GM19452 (cell line): ENCODE results near the gene GALNT16.
"Not testable (repeated sequence)": the region's sequence is repeated elsewhere in the genome, so short reads cannot be mapped to it uniquely, and the experiment has no call there.

ENCODE experiments used
- ATAC-seq: cut with Tn5 transposase; IDR thresholded peaks from one replicate; pipeline ENCODE4 v1.9.1; 2021; ENCODE audit not compliant: unreplicated experiment

GALNT16 gene

DNA sequence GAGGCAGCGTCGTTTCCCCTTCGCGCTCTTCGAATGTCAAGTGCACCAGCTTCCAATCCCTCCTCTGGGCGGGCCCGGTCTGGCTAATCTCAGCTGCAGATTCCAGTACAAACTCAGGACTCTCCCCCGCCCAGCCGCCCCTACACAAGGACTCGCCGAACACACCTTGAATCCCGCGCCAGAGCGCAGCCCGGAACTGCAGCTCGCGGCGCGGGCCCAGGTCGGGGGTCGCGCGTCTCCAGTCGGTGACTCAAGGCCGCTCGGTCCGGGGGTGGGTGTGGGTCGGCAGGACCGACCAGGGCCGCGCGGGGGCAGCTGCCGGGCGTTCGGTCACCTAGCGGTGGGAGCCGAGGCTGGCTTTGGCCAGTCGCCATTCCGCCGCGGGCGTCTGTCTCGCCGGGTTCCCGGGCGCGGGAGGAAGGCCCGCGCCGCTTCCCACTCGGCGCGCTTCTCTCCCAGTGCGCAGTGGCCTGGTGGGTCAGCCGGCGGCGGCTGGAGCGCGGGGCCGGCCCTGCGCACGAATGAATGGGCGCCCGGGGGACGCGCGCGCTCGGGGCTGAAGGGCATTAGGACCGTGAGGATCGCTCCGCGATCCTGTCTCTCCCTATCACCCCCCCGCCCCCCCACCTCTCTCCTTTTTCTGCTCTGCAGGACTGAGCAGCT lies at the start of gene GALNT16:
Gene GALNT16 (plus strand): TSS at position 632 of the 663 bp plus-strand sequence. CDS start 133 bp downstream, outside the sequence.
- no peak for ATAC-seq

DNA sequence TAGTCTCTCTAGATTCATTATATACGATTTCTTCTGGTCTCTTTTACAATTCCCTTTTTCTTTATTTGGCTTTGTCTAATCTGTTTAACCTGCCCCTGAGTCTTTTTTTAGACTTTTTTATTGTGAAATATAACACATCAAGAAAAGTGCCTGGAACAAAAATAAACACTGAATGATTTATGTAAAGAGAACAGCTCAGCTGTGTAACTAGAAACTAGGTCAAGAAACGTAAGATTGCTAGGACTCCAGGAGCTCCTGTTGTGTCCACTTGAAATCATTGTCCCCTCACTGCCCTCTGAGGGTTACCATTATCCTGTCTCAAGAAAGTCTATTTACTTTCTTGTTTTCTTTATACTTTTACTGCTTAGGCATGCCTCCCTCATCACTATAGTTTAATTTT lies 45.6 kb upstream of the GALNT16 start:
- ATAC-seq = no peak

DNA sequence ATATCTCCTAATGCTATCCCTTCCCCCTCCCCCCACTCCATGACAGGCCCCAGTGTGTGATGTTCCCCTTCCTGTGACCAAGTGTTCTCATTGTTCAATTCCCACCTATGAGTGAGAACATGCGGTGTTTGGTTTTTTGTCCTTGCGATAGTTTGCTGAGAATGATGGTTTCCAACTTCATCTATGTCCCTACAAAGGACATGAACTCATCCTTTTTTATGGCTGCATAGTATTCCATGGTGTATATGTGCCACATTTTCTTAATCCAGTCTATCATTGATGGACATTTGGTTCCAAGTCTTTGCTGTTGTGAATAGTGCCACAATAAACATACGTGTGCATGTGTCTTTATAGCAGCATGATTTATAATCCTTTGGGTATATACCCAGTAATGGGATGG lies 42.3 kb upstream of the GALNT16 start:
- not testable (repeated sequence) for ATAC-seq

DNA sequence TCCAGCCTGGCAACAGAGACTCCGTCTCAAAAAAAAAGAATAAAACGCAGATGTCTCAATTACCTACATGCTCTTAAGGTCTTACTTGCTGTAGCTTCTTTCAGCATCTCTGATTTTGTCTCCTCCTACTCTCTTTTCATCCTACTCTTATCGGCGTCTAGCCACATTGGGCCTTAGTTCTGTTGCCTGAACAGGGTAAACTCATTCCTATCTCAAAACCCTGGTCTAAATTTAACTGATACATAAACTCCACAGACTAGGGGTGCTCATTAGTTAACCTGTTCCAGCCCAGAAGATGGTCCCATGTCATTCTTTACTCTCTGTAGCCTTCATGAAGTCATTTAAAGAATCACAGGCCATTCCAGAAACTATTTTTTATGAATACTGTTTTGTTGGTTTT lies 35.0 kb upstream of the GALNT16 start:
- ATAC-seq = no peak

DNA sequence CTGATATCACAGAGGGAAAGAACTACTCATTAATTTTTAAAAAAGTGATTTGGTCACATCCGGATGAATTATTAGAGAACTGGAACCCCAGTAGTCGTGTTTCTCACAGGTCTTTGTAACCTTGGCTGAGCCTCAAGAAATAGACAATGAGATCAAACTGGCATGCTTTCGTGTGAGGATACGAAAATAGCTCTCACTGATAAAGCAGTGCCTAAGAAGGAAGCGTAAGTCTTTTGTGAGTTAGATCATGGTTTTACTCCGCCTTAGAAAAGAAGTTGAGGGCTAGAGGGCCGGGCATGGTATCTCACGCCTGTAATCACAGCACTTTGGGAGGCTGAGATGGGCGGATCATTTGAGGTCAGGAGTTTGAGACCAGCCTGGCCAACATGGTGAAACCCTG lies 33.8 kb upstream of the GALNT16 start:
- ATAC-seq = no peak

DNA sequence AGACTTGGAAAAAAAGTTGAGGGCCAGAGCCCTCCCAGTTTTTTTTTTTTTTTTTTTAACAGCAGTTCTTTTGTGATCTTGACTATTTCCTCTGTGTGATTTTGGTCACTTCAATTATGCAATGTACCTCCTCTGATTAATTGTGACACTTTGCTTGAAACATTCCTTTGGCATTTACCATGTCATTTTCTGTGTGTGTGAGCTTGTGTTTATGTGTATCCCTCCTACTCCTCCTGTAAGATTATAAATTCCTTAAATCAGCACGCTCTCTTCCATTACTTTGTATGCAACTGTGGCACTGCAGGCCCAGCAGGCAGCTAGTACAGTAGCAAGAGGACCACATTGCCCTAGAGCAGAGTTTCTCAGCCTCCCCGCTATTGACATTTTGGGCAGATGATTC lies 33.2 kb upstream of the GALNT16 start:
- ATAC-seq = no peak

DNA sequence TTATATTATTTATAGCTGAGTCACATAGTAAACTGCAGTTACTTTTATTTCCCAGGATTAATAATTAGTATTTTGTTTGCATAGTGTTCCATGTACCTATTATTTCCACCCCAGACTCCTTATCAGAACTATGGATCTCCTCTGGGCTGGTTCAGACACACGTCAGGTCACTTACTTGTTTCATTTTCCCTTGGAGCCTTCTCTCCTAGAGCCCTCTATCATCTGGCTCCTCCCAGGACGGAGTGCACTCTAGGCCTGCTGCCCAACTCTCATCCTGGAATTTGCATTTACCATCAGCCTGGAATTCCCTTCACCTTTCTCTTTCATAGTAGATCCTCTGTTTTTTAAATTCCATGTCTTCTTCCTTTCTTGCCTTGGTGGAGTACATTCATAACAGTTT lies 28.5 kb upstream of the GALNT16 start:
- ATAC-seq = no peak

DNA sequence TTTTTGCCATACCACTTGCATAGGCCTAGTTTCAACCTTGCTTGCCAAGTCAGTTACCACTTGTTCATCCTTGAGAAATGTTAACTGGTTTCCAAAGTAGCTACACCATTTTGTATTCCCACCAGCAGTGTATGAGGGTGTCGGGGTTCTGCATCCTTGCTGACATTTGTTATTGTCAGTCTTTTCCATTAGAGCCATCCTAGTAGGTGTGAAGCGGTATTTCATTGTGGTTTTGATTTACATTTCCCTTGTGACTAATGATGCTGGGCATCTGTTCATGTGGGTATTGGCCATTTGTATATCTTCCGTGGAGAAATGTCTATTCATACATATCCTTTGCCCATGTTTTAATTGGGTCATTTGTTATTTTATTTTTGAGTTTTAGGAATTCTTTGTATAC lies 27.6 kb upstream of the GALNT16 start:
- ATAC-seq = no peak

DNA sequence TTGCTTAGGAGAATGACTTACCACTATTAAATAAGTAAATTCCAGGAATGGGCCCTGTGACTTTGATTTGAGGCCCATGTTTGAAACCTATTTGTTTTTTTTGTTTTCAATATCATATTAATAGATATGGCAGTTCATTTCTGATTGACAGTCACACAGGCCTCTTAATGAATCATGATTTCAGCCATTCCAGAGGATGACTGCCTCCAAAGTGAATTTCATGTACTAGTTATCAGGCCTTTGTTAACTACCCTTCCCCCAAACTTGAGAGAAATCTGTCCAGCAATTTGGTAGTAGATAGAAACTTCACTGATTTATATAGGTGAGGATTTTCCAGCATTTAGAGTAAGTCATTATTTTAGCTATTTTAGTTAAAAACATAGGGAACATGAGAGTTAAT lies 25.9 kb upstream of the GALNT16 start:
- no peak for ATAC-seq

DNA sequence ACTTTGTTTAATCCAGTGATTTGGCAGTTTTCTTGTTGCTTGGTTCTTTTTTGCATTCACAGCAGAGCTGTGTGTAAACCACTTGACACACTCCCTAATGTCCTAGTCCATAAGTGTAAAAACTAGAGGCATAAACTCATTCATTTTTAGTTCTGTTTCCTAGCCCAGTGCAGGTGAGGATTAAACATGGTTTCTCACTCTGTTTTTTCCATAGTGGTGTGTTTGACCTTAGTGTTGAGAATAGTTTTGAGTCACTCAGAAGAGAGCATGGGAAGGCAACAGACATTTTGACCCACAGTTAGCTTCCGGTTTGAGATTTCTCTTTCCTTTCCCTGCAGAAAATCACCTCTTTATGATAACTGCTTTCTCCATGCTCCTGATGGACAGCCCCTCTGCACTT lies 24.2 kb upstream of the GALNT16 start:
- no peak for ATAC-seq

DNA sequence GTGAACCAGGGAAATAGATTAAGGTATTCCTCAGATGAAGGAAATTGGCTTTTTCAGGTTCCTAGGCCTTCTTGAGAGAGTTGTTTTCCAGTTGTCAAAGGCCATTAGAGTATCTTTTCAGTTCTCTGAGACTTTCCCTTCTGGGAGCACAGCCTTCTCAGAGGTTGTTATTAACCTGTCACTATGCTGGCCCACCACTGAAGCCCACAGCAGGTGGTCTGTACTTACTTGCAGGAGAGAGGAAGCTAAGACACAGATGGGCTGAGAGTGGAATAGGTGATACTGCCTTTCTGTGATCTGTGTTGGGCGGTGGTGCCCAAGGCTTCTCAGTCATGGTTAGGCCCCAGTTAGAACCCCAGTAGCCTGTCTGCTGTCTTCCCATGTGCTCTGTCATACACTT lies 22.8 kb upstream of the GALNT16 start:
- no peak for ATAC-seq

DNA sequence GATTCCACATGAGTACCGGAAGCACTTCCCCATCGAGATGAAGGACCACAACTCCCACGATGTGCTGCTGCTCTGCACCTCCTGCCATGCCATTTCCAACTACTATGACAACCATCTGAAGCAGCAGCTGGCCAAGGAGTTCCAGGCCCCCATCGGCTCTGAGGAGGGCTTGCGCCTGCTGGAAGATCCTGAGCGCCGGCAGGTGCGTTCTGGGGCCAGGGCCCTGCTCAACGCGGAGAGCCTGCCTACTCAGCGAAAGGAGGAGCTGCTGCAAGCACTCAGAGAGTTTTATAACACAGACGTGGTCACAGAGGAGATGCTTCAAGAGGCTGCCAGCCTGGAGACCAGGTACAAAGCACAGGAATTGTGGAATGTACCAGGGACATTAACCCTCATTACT lies 22.4 kb upstream of the GALNT16 start:
- ATAC-seq = no peak

DNA sequence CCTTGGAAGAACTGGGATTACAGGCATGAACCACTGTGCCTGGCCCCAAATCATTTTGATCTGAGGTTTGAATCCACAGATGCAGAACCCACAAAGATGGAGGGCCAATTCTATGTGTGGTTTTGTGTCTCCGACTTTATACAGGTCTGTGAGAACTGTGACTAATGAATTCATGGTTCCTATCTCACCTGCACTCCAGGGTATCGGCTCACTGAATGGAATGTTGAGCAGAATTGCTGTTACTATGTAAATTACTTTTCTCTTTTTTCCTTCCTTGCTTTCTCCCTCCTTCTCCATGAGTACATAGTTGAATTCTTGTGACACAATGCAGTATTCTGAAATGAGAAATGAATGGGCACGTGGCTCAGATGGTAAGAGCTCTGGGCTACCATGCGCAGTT lies 21.1 kb upstream of the GALNT16 start:
- ATAC-seq = no peak

DNA sequence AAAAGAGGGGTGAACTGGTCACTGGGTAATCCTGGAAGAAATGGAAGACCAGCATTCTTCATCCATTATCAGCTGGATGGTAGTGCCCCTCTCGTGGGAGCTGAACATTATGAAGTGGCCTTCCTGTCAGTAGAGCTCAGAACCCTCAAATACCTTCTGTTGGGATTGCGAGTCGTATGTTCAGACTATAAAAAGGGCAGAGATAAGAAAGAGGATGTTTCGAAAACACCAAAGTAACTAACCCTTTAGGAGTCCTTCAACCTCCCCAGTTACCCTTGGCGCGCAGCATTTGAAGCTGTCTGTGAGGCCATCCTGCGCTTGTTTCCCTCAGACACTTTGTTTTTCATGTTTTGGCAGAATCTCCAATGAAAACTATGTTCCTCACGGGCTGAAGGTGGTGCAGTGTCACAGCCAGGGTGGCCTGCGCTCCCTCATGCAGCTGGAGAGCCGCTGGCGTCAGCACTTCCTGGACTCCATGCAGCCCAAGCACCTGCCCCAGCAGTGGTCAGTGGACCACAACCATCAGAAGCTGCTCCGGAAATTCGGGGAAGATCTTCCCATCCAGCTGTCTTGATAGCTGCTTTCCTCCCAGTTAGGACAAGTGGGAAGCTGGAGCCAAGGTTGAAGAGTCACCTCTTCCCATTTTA lies 19.3 kb upstream of the GALNT16 start:
- ATAC-seq = no peak

DNA sequence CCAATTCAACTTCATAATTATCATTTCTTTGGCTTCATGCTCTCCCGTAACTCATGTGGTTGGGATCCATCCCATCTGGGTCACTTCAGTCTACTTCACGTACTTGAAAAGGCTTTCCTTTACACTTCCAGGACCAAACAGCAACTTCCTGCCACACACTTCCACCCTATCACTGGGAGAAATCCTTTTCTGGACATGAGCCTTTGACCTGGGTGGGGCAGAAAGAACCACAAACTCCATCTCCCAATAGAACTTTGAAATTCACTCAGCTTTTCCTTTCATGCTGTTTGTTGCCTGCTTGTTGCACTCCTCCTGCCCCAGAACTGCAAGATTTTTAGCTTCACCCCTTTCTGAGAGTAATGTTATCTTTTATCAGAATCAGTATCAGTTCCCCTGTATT lies 18.4 kb upstream of the GALNT16 start:
- ATAC-seq = no peak

DNA sequence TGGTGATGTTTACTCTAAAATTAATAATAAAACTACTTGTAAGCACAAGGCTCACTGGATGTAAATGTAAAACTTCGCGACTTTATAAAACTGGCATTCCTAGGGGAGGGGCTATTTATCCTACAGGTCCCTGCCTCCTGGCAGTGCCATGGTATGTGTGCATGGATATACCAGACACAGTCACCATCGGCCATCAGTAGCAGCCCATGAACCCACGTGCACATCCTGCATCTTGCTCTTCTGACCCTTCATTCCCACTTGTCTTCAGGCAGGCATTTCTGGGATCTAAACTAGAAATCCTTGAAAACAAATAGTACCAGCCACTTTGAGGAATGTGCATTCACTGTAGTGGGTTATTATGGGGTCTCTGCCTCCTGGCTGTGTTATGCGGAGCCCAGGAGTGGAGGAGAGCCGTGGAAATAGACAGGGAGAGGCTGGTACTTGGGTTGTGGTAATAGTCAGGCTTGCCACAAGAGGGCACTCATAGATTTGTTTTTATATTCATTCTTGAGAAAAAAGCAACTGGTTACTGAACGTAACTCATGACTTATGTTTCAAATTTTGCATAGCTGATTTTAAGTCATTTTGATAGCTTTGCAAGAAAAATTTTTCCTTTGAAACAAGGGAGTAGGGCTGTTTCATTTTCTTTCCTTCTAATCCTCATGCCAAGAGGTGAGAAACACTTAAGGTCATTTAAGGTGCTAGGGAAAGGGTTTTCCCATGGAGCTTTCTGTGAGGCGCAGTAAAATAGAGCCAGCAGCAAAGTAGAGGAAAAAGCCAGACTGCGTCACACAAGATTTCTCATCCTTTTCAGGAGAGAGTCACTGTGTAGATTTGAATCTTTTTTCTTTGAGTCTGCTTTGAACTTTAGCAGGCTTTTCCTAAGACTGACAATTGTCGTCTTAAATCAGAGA lies 17.4 kb upstream of the GALNT16 start:
- no peak for ATAC-seq

DNA sequence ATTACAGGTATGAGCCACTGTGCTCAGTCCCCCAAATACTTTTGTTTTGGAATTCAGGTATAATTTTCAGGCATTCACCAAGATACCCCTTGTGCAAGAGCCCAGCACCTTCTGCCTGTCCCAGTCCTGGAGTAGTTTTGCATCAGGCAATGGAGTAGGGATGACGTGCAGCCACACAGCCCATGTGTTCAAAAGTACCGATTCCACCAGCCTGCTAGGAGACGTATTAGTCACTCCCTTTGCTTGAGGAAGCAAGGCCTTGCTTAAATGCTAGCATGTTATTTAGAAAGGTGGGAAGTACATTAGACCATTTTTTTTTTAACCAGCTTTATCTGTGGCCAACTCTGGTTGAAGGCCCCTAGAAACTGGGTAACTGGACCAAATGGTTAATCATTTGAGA lies 15.0 kb upstream of the GALNT16 start:
- ATAC-seq = no peak

DNA sequence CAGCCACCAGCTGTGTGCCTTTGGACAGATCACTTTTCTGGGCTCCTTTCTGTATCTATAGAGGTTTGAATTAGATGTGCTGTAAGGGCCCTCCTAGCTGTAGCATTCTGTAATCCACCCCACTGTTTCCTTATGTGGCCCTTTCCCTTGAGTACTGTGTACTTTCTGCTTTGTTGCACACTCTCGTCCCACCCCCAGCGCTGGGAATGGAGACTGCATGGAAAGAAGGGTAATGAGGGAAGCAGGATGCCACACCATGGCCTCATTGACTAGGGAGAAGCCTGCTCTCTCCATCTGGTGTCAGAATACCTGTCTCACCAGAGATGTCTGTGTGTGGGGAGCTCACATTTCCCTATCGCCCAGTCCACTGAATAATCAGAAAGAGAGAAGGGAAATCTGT lies 13.6 kb upstream of the GALNT16 start:
- ATAC-seq = no peak

DNA sequence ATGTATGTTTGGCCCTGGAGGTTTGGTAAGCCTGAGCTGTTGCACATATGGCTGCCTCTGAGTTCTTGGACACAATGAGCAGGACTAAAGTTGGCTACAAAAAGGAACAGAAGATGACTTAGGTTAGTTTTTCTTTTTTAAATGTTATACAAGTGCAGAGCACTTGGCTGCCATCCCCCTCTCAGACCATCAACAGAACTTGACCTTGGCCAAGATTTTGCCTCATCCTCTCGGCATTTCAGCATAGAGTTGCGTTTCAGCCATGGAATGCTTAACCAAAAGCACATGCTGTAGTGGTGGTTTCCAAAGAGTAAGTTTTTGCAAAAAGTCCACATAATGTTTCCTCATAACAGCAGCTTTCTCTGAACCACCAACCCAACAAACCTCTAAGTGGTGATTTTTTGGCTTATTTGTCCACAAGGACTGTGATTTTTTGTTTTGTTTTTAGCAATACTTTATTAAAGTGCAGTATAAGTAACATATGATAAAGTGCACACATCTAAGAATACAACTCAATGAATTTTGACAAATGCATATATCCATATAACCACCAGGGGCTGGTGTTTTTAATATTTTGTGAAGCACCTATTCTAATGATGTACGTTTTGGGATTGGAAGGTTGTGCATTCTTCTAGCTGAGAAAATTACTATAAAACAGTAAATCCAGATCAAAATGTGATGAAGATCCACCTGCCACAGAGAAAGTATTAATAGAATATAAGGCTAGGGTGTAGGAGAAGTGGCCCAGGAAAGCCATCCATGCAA lies 12.1 kb upstream of the GALNT16 start:
- no peak for ATAC-seq

DNA sequence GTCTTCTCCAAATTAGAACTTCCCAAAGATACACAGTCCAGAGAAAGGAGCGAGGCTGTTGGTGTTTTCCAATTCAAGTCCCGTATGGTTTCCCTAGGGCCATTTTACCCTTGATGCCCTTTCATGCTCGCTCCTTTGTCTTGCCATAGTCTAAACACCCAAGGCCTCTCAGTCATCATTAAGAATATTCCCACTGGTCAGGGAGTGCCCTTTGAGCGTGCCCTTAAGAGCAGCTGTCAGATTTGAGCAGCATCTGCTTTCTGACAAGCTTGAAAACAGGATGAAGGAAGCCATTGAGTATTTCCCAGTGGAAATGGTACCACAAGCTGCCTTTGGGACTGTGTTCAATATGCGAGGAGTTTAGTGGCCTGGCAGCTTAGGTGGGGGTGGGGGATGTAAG lies 10.4 kb upstream of the GALNT16 start:
- no peak for ATAC-seq

DNA sequence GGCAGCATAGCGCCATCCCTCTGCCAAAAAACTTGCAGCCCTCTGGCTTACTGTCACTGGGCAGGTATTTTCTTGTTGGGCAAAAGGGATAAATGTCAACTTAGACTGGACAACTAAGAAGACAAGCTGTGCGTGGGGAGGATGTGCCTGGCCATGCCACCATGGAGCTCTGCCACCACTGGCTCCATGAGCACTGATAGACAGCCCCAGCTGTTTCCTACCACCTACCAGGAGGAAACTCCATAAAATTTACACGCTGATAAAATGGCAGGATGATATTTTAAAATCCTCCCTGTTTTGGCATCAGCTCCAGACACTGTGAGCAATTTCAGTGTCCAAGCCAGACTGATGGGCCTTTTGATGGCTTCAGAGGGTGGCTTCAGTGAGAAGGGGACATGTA lies 7.1 kb upstream of the GALNT16 start:
- no peak for ATAC-seq
